Panc1 (cell line): ENCODE data around the gene ADCY2. TPM values are rescaled to one million over a fixed set of nuclear protein-coding genes. Genes with fewer than 3 reads are reported as not detected.

Experiments used
- ATAC-seq: fragments of 200-7000 bp; cut with Tn5 transposase; 2 replicates; pipeline ENCODE4 v1.9.1; 2020; ENCODE audit warnings: mild to moderate bottlenecking, moderate library complexity
- BruUV-seq: library from RNA; stranded (reverse); fragments of 400-500 nt; replicated peaks from 2 replicates; lab custom pipeline; 2021; lab: Mats Ljungman, UMichigan
- CTCF ChIA-PET: fragments of 300-600 bp; sonication (Branson Sonifier 250); formaldehyde crosslinking; loops from one replicate; lab custom pipeline; 2022; ENCODE audit warnings: antibody characterized with exemption; lab: Charles Lee
- POLR2A ChIA-PET: fragments of 300-600 bp; sonication (Branson Sonifier 250); formaldehyde crosslinking; loops from one replicate; lab custom pipeline; 2022; ENCODE audit warnings: antibody characterized with exemption; lab: Charles Lee
- DNase-seq: peaks from one replicate; pipeline ENCODE4 v3.0.0-alpha.2; 2010; ENCODE audit warnings: low read depth, low spot score
- H3K27ac ChIP-seq: 2 replicates; pipeline ENCODE4 v1.5.1; 2011; ENCODE audit warnings: mild to moderate bottlenecking, low read length, inconsistent platforms
- H3K27me3 ChIP-seq: fragments of 200-500 bp; sonication (Bioruptor generic); 2 replicates; pipeline ENCODE4 v1.6.0; 2014; ENCODE audit warnings: low read length, inconsistent platforms; ENCODE audit not compliant: control insufficient read depth, insufficient read depth
- H3K36me3 ChIP-seq: fragments of 200-500 bp; sonication (Bioruptor generic); 2 replicates; pipeline ENCODE4 v1.5.1; 2014; ENCODE audit warnings: inconsistent platforms, mild to moderate bottlenecking, low read length, moderate library complexity; ENCODE audit not compliant: control insufficient read depth, insufficient read depth
- H3K4me1 ChIP-seq: 2 replicates; pipeline ENCODE4 v1.5.1; 2011; ENCODE audit warnings: inconsistent platforms, mild to moderate bottlenecking, low read length, moderate library complexity; ENCODE audit not compliant: control insufficient read depth, insufficient read depth
- H3K4me3 ChIP-seq, 2 experiments: 2 replicates each; pipeline ENCODE4 v1.5.1; 2011 to 2012; ENCODE audit warnings: low read depth in 2 of 2, low read length in 2 of 2, mild to moderate bottlenecking in 2 of 2, inconsistent platforms in 1 of 2, moderate library complexity in 1 of 2
- H3K9me3 ChIP-seq: fragments of 200-500 bp; sonication (Bioruptor generic); 2 replicates; pipeline ENCODE4 v1.5.1; 2014; ENCODE audit warnings: low read depth, mild to moderate bottlenecking, inconsistent platforms, low read length, moderate library complexity; ENCODE audit not compliant: control insufficient read depth, insufficient read depth
- CTCF ChIP-seq: fragments of 450-650 bp; IDR thresholded peaks from 2 replicates; pipeline ENCODE4 v1.5.1; 2017; ENCODE audit warnings: mild to moderate bottlenecking
- POLR2AphosphoS5 ChIP-seq: IDR thresholded peaks from 2 replicates; pipeline ENCODE4 v1.6.1; 2012; ENCODE audit warnings: mild to moderate bottlenecking, low read depth, low read length, moderate library complexity
- REST ChIP-seq, 2 experiments: IDR thresholded peaks; 2 replicates each; pipeline ENCODE4 v1.6.1; 2011 to 2012; ENCODE audit warnings: low read depth in 2 of 2, control low read depth in 1 of 2, low read length in 1 of 2, mild to moderate bottlenecking in 1 of 2, moderate library complexity in 1 of 2; ENCODE audit not compliant: insufficient read depth in 1 of 2
- SIN3A ChIP-seq: IDR thresholded peaks from 2 replicates; pipeline ENCODE4 v1.6.1; 2012; ENCODE audit warnings: low read depth, mild to moderate bottlenecking, low read length, moderate library complexity, borderline replicate concordance; ENCODE audit not compliant: insufficient read depth
- TCF7L2 ChIP-seq: IDR thresholded peaks from 2 replicates; pipeline ENCODE4 v1.6.1; 2011; ENCODE audit warnings: mild to moderate bottlenecking, low read depth, low read length, inconsistent platforms
- in situ Hi-C: cut with HindIII; loops from 2 replicates; pipeline ENCODE4 v1.10.0; 2016; ENCODE audit warnings: low sequenced_read_pairs, low pct_unique_long_range_greater_than_20kb
- intact Hi-C: fragments of 100-400 bp; cut with micrococcal nuclease; formaldehyde crosslinking; loops from one replicate; pipeline ENCODE4 v1.10.0; 2022; ENCODE audit not compliant: unreplicated experiment
- total RNA-seq: library from RNA; stranded (reverse); gene quantifications from one replicate; pipeline ENCODE4 v1.2.1, GENCODE V29; 2021; ENCODE audit not compliant: unreplicated experiment

The ADCY2 gene
- total RNA-seq, 1 experiment from 2014 or later = 0.13 TPM

GRCh38 chr5:7405277-7405676, 9.3 kb downstream of the ADCY2 start:
- in situ Hi-C loops = no loop called here
- no TSS peak for BruUV-seq
- no peak overlapping the region for H3K27ac ChIP-seq
- intact Hi-C loops = no loop called here
- no peaks in the 10 kb centered on the region for H3K36me3 ChIP-seq
- ChIA-PET POLR2A (no interaction called here), CTCF (interaction anchor here (0.6 kb wide), 1 partner anchor 644 kb away, joined by 3 read pairs; no protein-coding TSS in a partner anchor)
- H3K27me3 ChIP-seq = no peaks in the 10 kb centered on the region
- no peaks in the 10 kb centered on the region for H3K9me3 ChIP-seq
- TF ChIP-seq REST (IDR thresholded peaks at IDR 0.05; ENCODE audit: insufficient read depth in 1 of 2, low read depth in 2 of 2, low read length in 1 of 2) = no peak
- DNase-seq = no peak
- H3K4me3 ChIP-seq = no peak overlapping the region
- no peak for ATAC-seq
- H3K4me1 ChIP-seq = no peaks in the 10 kb centered on the region

- no peak for DNase-seq
- H3K27ac ChIP-seq = no peak overlapping the region
- in situ Hi-C loops (no loop called here), intact Hi-C loops (no loop called here)
- no peak for ATAC-seq
- no TSS peak for BruUV-seq
- POLR2A ChIA-PET = no interaction called here
- TF ChIP-seq SIN3A (no peak), REST (IDR thresholded peaks at IDR 0.05; ENCODE audit: insufficient read depth in 1 of 2, low read depth in 2 of 2, low read length in 1 of 2) (no peak), CTCF (no peak), POLR2AphosphoS5 (no peak), TCF7L2 (no peak)
- no peaks in the 10 kb centered on the region for H3K27me3 ChIP-seq
- H3K36me3 ChIP-seq = no peaks in the 10 kb centered on the region
- CTCF ChIA-PET = no interaction called here
- no peak overlapping the region for H3K4me3 ChIP-seq
- H3K4me1 ChIP-seq = no peaks in the 10 kb centered on the region
- no peaks in the 10 kb centered on the region for H3K9me3 ChIP-seq
Observed at GRCh38 chr5:7410936-7411511, 15.1 kb downstream of the ADCY2 start.
